NCI-H510A (cell line): ENCODE results near the gene S100A10.

Experiments used
- DNase-seq: peaks from one replicate; lab custom pipeline; 2025; lab: John Stamatoyannopoulos, UW

Gene S100A10

DNA sequence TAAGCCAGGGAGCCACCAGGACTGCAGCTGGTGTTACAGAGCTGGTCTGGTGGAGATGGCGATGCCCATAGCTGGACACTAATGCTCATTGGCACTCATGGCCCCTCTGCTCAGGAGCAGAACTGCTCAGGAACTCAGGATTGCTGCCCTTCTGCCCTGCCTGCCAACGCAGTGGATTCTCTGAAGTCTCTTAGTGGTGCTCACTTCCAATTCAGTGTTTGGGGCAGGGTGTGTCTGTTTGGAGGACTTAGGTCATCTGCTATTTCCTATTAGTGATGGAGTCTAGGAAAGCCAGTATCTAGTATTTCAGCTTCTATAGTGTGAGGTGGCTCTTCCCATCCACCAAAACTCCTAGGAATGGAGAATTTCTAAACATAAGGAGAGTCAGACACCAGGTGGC is 29.1 kb downstream of the S100A10 start:
- DNase-seq: no peak

DNA sequence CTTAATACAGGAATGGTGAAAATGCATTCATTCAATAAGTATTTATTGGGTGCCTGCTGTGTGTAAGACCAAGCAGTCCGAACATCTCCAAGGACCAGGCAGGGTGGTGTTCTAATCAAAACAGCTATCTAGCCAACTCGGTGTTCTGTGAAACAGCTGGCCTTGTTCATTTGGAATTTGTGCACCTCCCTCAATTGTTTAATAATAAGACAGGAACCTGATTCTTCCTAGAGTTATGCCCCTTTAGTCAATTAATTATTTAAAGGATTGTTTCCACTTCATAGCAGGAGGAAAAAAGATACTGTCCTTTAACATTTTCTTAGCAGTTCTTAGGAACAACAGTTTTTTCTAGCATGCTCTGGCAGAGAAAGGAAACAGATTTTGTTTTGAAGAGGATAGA is 30.4 kb downstream of the S100A10 start:
- no peak for DNase-seq

DNA sequence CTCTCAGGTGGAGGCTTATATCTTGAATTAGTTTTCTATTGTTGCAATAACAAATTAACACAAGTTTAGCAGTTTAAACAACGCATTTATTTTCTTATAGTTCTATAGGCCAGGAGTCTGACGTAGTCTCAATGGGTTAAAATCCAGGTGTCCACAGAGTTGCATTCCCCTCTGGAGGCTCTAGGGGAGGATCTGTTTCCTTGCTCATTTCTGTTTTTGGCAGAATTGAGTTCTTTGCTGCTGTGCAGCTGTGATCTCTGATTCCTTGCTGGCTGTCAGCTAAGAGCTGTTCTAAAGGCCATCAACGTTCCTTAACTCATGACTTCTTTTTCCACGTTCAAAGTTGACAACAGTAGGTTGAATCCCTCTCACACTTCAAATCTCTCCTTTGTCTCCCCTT is 31.8 kb downstream of the S100A10 start:
- no peak for DNase-seq

DNA sequence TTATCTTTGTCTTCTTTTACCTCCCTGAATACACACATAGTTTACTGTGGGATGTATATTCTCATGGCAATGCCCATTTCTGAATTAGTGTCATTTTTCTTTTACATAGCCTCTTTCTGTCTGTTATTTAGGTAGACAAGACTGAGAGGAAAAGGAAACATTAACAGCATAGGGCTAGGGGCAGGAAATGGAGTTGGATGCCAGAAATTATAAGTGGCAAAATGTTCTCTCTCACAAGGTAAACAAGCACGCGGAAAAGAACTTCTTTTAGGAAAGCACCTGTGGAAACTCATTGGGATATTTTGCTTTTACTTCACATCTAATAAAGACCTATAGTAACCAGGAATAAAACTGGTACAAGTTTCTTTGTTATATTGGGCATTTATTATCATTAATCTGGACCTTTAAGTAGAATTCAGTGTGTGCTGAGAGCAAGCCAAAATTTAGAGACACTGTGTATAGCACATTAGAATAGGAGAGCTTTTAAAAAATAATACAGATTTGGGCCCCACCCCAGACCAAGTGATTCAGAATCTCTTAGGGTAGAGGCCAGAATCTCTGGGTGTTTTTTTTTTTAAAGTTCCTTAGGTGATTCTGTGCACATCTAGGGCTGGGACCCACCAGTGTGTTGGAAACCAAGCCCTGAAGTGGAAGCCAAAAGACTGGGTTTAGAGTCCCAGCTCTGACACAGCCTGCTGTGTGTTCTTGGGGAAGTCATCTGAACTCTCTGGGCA is 32.7 kb downstream of the S100A10 start:
- no peak for DNase-seq

DNA sequence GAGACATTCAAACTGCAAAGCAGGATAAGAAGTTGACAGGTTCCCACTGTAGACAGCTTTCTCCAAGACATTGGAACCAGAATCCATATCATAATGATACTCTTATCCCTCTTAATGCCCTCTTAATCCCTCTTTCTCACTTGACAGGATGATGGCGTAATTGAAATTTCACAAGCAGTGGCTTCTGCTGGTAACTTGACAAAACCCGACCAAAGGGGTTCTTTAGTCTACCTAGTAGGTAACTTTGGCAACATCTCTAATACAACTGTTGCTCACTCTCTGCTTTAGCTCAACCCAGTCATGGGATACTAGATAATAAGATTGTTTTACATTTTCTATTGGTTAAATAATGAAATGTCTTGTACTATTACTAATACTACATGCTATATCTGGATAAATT is 34.7 kb downstream of the S100A10 start:
- DNase-seq: no peak

DNA sequence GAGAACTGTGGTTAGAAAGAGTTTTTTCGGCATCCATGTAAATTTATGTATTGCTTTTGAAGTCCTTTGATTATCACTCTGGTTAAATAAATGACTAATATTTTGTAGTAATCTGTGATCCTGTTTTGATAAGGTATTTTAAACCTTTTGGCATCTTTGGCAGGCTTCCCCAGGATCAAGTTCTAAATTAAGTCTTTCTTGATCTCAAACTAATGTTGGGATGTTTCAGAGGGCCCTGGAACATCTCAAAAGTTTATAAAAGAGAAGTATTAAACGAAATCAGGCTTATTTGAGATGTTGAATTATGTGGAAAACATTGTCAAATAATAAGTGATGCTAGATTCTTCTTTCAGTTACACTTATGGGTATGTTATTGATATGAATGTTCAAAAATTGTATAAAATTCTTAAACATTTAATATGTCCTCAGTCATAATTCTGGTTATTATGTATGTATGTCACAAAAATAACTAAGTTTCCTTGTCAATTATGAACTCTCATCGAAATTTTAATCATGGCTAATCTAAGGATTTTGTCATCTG is 36.6 kb downstream of the S100A10 start:
- no peak for DNase-seq

DNA sequence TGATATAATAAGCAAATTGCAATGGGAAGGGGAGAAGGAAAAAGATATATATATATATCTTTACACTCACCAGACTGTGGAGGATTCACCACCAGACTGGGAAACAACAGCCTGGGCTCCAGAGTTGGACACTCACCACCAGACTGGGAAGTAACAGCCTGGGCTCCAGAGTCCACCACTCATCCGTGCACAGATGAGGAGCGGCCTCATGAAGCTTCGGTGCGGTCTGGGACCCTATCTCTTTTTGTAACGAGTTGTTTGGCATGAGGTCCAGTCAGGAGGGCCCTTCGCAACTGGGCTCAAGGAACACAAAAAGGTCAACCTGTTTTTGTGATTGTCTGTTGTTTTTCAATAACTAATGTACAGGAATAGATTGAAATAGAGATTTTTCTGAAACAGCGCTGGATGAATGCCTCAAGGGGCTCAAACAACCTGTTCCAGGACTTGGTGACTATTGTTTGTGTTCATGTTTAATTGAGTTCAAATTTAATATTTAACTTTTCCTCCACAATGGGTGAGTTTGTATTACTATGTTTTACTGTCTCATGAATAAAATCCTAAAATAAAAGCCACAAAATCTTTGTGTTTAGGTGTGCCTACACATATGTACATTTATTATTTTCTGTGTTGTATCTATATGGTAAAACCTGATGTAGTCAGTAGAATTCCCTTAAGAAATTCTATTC is 40.1 kb downstream of the S100A10 start:
- DNase-seq: no peak

DNA sequence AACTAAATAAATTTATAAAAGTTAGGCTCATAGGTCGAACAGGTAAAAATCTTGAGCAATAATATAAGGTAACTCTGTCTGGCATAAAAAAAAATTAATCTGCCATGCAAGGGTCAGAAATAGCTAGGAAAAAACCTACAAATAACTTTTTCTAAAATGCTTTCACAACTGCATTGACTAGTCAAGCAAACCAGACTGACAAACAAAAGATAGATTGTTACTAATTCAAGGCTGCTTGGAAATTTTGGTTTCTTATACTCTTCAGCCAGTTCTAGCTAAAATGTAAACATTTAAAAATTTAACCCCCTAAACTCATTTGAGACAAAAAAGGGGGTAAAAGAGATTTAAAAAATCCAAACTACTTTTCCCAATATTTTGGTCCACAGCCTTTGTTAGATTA is 40.8 kb downstream of the S100A10 start:
- no peak for DNase-seq

DNA sequence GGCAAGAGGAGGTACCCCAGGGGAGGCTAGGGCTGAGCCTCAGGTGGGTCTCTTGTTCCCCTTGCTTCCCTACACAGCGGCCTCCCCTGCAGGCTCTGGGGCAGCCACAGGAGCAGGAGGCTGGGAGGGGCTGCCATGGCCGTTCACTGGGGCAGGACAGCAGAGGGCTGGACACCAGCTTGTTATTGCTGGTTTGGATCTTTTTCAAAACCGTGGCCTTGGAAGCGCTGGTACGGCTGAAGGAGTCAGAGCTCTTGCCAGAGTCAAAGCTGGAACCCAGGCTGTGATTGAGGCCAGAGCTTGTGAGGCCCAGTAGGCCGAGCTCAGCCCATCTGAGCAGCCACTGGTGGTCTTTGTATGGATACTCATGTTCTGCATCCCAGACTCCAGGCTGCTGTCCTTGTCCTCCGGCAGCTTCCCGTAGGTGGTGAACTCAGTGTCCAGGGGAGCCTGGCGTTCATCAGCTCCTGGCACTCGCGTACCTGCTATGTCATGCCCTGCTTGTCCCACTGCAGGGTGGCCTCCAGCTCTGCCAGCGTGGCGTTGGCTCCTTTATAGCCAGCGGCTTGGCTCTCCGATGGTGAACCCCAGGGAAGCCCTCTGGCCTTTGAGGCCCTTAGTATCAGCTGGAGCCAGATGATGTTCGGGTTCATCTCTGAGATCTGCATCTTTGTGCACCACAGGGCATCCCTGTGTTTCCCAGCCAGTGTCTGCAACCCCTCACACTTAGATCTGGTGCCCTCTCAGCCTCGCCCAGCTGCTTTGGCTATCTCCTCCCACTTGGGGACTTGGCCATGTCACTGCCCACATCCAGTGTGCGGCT is 44.1 kb downstream of the S100A10 start:
- no peak for DNase-seq

DNA sequence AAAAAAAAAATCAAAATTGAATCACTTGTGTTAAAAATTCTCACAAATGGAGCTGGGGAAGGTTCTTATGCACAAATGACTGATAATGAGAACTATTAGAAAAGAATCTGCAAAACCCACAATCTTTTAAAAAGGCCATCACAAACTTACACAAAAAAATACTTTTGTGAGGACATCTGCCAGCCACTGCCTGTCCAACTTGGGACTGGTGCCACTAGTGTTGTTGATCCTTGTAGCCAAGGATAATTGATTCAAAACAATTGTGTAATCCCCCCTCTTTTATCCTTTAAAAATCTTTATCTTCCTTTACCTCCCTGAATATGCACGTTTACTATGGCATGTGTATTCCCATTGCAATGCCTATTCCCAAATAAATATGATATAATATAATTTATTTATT is 45.2 kb downstream of the S100A10 start:
- no peak for DNase-seq

DNA sequence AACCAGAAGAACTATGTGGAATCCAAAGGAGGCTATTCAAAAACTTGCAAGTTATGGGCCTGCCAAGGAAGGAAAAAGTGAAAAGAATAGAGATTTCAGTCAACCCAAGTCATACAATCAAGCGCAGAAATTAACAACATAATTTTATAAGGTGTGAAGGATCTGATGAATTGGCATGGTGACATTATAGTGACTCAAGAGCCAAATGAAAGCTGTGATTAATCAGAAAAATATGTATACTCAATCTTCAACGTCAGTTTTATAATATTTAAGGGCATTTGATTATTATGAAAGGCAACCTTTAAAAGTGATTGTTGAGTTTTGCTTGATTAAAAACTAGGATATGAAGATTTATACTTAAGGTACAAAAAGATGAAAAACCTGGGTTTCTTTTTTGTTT is 46.5 kb downstream of the S100A10 start:
- DNase-seq: no peak

DNA sequence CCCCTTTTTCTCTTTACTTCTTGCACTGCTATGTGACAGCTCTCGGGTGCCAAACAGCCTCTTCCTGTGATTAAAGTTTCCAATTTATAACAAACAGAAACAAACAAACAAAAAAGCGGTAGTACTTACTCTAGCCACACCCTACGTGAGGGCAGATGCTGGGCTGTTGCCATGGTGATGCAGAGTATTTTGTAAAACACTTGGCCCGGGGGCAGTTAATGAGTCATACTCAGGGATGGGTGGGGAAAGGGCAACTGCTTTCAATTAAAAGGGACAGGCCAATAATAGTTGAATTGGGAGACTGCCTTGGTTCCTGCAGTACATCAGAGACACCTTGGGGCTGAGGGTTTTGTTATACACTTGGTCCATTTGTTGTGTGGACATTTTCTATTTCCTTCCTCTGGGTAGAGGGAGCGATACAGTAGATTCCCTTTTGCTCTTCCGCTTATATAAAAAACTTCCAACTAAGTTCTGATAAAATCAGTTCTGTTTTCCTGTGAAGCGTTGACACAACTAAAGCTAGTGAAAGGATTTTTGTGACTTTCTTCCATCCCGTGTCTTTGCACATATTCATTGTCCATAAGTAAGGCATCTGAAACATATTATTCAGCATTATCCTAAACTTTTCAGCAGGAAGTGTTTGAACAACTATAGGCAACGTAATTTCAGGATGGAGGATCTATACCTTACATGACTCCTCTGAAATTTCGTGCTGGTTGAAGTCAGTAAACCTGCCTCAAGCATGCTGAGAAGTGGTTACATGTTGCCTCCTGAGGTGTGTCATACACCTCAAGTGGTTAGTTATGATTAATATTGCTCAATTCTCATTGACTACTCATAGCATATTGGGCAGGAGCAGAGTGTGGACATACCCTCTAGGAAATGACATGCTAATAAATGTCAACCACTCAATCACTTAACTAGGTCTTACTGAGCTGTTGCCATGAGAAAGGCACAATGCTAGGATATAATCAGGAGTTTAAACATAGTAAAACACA is 47.6 kb downstream of the S100A10 start:
- DNase-seq: no peak

DNA sequence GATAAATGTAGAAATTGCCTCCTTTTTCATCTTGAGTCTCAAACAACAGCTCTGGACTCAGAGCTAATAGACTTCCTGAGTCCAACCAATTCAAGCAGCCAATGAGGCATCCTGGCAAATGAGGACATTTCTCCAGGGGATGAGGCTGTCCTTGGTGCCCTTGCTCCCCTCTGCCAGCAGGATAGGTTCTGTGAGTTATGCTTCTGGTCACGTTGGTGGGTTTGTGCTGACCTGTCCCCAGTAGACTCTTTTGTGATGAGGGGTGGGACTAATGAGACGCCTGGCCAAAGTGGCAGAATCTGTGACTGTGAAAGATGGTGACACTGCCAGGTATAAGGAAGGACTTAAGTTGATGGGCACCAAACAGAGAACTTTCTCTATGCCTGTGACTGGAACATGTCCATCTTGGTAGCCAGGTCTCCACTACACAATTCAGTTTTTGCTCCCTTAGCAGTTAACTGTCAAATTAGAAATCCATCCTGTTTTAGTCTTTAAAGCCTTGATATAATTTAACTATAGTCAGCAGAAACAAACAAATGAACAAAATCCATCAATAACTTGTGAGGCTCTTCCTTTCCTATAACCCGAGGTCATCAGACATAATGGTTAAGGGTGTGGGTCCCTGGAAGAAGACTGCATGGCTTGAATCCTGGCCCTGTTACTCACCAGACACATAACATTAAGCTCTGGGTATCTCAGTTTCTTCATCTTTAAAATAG is 48.6 kb downstream of the S100A10 start:
- no peak for DNase-seq

DNA sequence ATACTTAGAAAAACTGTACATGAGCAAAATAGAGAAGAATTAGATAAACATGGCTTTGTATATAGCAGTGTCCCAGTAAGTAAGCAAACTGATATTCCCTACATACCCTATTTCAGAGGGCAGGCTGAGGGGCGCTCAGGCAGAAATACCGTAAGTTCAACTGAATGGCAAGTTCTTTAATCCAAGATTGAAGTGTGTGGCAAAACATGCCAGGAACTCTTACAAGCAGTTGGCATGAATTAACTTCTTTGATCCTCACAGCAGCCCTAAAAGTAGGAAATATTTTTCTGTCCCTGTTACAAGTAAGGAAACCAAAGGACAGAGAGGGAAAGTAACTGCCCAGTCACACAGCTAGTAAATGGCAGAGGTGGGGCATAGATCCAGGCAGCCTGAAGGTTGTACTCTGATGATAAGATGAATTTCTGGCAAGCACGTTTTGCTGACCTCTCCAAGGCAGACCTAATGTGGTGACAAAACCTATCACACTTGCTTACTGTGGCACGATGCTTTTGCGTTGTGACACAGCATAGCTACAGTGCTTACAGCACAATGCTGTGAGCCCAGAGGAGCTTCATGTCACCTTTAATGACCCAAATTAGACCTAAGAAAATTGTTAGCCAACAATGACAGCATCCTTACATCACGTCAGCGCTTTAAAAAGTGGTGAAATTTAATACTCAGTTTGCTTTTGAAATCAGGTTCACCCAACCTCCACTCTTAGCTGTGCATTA is 49.4 kb downstream of the S100A10 start:
- DNase-seq: no peak

DNA sequence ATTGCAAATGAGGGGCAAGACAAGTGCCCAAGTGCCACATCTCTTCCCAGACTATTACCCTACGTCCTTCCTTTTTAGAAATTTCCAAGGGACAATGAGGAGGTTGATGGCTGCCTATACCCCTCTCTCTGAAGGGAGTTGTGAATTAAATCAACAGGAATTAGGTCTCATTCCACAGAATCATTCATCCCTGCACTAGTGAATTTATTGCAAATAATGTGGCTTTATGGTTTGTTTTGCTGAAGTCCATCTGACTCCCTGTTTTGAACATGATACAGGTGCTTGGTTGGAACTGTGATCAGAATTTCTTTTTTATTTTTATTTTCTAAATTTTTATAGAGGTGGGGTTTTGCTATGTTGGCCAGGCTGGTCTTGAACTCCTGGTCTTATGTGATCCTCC is 50.1 kb downstream of the S100A10 start:
- DNase-seq: no peak

DNA sequence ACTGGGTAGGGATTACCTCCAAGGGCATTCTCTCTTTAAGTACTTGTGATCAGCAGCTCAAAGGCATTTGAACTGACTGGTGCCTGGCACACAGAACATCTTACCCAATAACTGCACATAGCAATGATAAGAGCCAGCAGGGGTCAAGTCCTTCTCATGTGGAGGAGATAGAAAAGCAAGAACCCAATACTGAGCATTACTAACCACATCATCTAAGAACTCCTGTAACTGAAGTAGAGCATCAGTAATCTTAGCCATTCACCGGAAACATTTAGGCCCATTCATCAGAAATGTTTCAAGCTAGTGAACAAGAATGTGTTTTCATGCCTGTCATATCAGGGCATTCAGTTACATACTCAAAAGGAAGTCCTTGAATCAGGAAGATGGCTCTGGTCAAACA is 50.8 kb downstream of the S100A10 start:
- DNase-seq: no peak

DNA sequence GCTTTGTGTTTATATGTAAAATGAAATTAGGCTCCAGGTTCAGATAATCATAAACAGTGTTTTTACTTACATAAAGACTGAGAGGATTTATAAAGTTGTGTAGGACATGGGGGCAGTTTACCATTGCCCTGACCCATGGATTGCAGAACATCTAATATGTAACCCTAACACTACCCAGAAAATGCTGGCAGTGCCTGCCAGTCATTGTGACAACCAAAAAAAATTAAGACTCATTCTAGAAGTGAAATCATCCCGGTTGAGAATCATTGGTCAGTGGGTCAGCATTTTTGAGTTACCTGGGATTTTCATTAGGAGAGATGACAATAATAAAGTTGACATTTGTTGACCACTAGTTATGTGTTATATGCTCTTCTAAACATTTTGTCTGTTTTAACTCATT is 53.1 kb downstream of the S100A10 start:
- DNase-seq: no peak

DNA sequence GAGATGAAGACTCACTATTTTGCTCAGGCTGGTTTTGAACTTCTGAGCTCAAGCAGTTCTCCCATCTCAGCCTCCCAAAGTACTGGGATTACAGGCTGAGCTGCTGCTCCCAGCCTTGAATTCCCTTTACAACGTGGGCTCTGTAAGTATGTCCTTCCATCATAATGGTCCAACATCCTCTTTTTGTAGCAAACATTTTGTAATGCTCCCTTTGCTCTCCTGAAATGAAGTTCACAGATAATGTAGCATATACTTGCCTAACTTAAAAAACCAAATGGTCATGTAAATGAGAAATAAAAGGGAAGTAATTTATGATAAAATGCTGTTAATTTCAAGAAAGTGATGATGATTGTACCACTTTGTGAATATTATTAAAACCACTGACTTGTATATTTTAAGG is 53.9 kb downstream of the S100A10 start:
- no peak for DNase-seq

DNA sequence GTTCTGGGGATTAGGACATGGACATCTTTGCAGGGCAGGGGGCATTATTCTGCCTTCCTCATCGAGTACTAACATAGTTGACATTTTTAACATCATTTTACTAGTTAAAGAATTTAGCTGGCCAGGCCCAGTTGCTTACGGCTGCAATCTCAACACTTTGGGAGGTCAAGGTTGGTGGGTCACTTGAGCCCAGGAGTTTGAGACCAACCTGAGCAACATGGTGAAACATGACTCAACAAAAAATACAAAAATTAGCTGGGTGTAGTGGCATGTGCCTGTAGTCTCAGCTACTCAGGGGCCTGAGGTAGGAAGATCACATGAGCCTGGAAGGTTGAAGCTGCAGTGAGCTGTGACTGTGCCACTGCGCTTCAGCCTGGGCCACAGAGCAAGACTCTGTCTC is 54.5 kb downstream of the S100A10 start:
- DNase-seq: no peak

DNA sequence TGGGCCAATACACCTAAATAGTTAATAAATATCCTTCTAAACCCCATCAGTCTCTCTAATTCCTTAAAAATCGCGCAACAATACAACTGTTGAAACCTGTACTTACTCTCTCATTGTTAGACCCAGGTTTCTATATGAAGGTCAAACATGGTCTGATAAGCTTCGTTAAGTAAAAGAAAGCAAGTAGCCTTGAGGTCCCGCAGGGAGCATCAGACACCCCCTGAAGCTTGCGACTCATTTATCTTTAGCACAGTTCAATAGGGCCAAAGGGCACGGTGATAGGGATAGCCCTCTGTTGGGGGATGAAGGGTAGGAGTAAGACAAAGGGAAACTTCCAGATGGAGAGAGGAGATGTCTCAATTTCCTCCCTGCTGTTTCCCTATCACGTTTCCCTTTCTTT is 57.0 kb downstream of the S100A10 start:
- no peak for DNase-seq
